HepG2 (cell line): ENCODE data around the gene KCNF1.

Source experiments
- CREB1 ChIP-seq, 2 experiments: fragments of 450-650 bp in 1 of 2; IDR thresholded peaks; 2 replicates each; pipeline ENCODE4 v1.6.1; 2016 to 2017; ENCODE audit warnings: control low read depth in 1 of 2, mild to moderate bottlenecking in 1 of 2, missing compliant biosample characterization in 1 of 2, missing genetic modification characterization in 1 of 2
- CTCF ChIP-seq: sonication (generic); formaldehyde crosslinking; IDR thresholded peaks from 2 replicates; pipeline ENCODE4 v1.5.0; 2020; ENCODE audit warnings: mild to moderate bottlenecking, missing genetic modification reagents, moderate library complexity
- FOXM1 ChIP-seq: sonication (generic); formaldehyde crosslinking; IDR thresholded peaks from 2 replicates; pipeline ENCODE4 v1.5.0; 2020; ENCODE audit warnings: missing genetic modification reagents
- FOXP1 ChIP-seq, 2 experiments: fragments of 450-650 bp in 1 of 2; IDR thresholded peaks; 2 replicates each; pipeline ENCODE4 v1.6.1; 2017 to 2018; ENCODE audit warnings: antibody characterized with exemption in 1 of 2
- POLR2A ChIP-seq, 2 experiments: IDR thresholded peaks; 2 replicates each; pipeline ENCODE4 v1.6.1; 2011; ENCODE audit warnings: low read depth in 2 of 2, low read length in 2 of 2, mild to moderate bottlenecking in 1 of 2, moderate library complexity in 1 of 2; ENCODE audit not compliant: insufficient read depth in 1 of 2
- ZBTB21 ChIP-seq: sonication (generic); formaldehyde crosslinking; IDR thresholded peaks from 2 replicates; pipeline ENCODE4 v1.4.0; 2020; ENCODE audit warnings: missing genetic modification reagents
- ZNF24 ChIP-seq: fragments of 450-650 bp; IDR thresholded peaks from 2 replicates; pipeline ENCODE4 v1.6.1; 2017; ENCODE audit warnings: antibody characterized with exemption, mild to moderate bottlenecking

GRCh38 chr2:10864251-10864650 is 47.5 kb upstream of the KCNF1 start:
- TF ChIP-seq CREB1 (IDR thresholded peaks at IDR 0.05) (no peak), CREB1 (CRISPR knock-in tag; IDR thresholded peaks at IDR 0.05) (no peak), ZNF24 (no peak), CTCF (CRISPR knock-in tag) (no peak), POLR2A (IDR thresholded peaks at IDR 0.05; ENCODE audit: insufficient read depth in 1 of 2, low read depth in 2 of 2, low read length in 2 of 2) (no peak), FOXM1 (CRISPR knock-in tag) (no peak), FOXP1 (IDR thresholded peaks at IDR 0.05) (no peak), FOXP1 (CRISPR knock-in tag; IDR thresholded peaks at IDR 0.05) (no peak), ZBTB21 (CRISPR knock-in tag) (no peak)
